Measurements from ENCODE around the gene PRRT1B.

Gene PRRT1B

GRCh38 chr9:131607591-131607990, 62.3 kb downstream of the PRRT1B start:
- ChIA-PET CTCF (interaction anchor here (1.0 to 3.0 kb wide), 2 partner anchors 10 to 16 kb away, joined by 3 to 12 read pairs; no protein-coding TSS in a partner anchor), POLR2A (ENCODE audit: low non-redundant PET) (no interaction called here)
- TF ChIP-seq CTCF (conservative IDR thresholded peaks at IDR 0.05; ENCODE audit: low read depth), result no peak
- DNase-seq (ENCODE audit: low spot score), result no peak
- peak overlapping the region; percentile 95 for H3K27ac ChIP-seq

DNA sequence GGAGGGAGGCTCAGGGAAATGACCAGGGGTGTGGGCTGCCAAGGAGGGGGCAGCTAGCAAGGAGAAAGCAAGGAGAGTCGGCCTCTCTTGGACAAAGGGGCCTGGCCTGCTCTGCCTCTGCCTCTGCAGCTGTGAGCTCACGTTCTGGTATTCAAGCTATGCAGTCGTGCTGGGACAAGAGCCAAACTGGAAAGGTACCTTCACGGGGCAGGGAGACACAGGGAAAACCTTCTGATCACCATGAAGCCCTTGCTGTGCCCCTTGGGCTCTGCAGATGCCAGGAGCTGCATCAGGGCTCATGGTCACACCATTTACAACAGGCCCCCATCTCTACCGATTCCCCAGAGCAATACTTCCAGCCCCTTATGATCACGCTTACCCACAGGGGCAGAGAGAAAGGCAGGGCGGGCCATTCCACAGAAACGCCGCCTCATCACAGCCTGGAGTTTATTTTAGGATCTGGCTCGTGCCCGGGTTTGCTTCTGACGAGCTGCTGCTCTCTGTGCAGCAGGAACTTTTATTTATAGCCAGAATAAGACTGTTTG, 63.2 kb downstream of the PRRT1B start:
- TF ChIP-seq CTCF (conservative IDR thresholded peaks at IDR 0.05; ENCODE audit: low read depth), result no peak
- CTCF ChIA-PET, result interaction anchor here (0.6 to 3.0 kb wide), 5 partner anchors 10 to 140 kb away, joined by 3 to 14 read pairs (median 5); partner anchors contain the start of gene RAPGEF1
- peak overlapping the region; percentile 95 for H3K27ac ChIP-seq
- POLR2A ChIA-PET (ENCODE audit: low non-redundant PET), result no interaction called here
- peak; percentile 98 for DNase-seq (ENCODE audit: low spot score)
